SK-N-SH (cell line): ENCODE measurements around the gene TDRD9.

Source experiments
- CHD2 ChIP-seq: fragments of 150-350 bp; IDR thresholded peaks from 2 replicates; pipeline ENCODE4 v1.6.1; 2018; ENCODE audit warnings: low read length; ENCODE audit not compliant: partially characterized antibody
- CTCF ChIP-seq: fragments of 200-600 bp; sonication (generic); IDR thresholded peaks from 2 replicates; pipeline ENCODE4 v1.6.1; 2017; ENCODE audit warnings: antibody characterized with exemption, mild to moderate bottlenecking, moderate library complexity
- EP300 ChIP-seq, 2 experiments: IDR thresholded peaks; 2 replicates each; pipeline versions ENCODE4 v1.4.0 to v1.6.1; 2012; ENCODE audit warnings: borderline replicate concordance in 1 of 2, low read depth in 1 of 2, low read length in 1 of 2
- FOXJ3 ChIP-seq: sonication (generic); formaldehyde crosslinking; IDR thresholded peaks from 2 replicates; pipeline ENCODE4 v1.5.1; 2020; ENCODE audit warnings: mild to moderate bottlenecking, missing genetic modification reagents
- JUND ChIP-seq: IDR thresholded peaks from 2 replicates; pipeline ENCODE4 v1.4.0; 2012
- POLR2AphosphoS5 ChIP-seq: IDR thresholded peaks from 2 replicates; pipeline ENCODE4 v1.6.1; 2012; ENCODE audit warnings: low read depth, low read length
- SMC3 ChIP-seq: IDR thresholded peaks from 2 replicates; pipeline ENCODE4 v1.6.1; 2012; ENCODE audit warnings: low read depth, low read length, improper control_type of control experiment
- TAF1 ChIP-seq: IDR thresholded peaks from 2 replicates; pipeline ENCODE4 v1.6.1; 2012; ENCODE audit warnings: low read depth, mild to moderate bottlenecking, low read length, moderate library complexity, borderline replicate concordance
- TCF12 ChIP-seq: IDR thresholded peaks from 2 replicates; pipeline ENCODE4 v1.4.0; 2012
- YY1 ChIP-seq: IDR thresholded peaks from 2 replicates; pipeline ENCODE4 v1.4.0; 2012; ENCODE audit warnings: low read depth, mild to moderate bottlenecking
- ZBTB33 ChIP-seq: IDR thresholded peaks from 2 replicates; pipeline ENCODE4 v1.4.0; 2012; ENCODE audit warnings: low read depth, borderline replicate concordance
- TF ChIP-seq, protein P1 (sequence below): IDR thresholded peaks from 2 replicates; pipeline ENCODE4 v1.6.1; 2012; ENCODE audit warnings: mild to moderate bottlenecking, low read depth, low read length, moderate library complexity
- TF ChIP-seq, protein P2 (sequence below): IDR thresholded peaks from 2 replicates; pipeline ENCODE4 v1.4.0; 2012; ENCODE audit warnings: low read depth

- TF ChIP-seq EP300 (IDR thresholded peaks at IDR 0.05; ENCODE audit: borderline replicate concordance in 1 of 2, low read depth in 1 of 2, low read length in 1 of 2) (no peak), TCF12 (no peak), CTCF (no peak), ZBTB33 (no peak), POLR2AphosphoS5 (no peak), SMC3 (no peak), JUND (no peak), TAF1 (no peak), YY1 (no peak), CHD2 (no peak), FOXJ3 (CRISPR knock-in tag) (no peak)
- TF ChIP-seq, protein P1, sequence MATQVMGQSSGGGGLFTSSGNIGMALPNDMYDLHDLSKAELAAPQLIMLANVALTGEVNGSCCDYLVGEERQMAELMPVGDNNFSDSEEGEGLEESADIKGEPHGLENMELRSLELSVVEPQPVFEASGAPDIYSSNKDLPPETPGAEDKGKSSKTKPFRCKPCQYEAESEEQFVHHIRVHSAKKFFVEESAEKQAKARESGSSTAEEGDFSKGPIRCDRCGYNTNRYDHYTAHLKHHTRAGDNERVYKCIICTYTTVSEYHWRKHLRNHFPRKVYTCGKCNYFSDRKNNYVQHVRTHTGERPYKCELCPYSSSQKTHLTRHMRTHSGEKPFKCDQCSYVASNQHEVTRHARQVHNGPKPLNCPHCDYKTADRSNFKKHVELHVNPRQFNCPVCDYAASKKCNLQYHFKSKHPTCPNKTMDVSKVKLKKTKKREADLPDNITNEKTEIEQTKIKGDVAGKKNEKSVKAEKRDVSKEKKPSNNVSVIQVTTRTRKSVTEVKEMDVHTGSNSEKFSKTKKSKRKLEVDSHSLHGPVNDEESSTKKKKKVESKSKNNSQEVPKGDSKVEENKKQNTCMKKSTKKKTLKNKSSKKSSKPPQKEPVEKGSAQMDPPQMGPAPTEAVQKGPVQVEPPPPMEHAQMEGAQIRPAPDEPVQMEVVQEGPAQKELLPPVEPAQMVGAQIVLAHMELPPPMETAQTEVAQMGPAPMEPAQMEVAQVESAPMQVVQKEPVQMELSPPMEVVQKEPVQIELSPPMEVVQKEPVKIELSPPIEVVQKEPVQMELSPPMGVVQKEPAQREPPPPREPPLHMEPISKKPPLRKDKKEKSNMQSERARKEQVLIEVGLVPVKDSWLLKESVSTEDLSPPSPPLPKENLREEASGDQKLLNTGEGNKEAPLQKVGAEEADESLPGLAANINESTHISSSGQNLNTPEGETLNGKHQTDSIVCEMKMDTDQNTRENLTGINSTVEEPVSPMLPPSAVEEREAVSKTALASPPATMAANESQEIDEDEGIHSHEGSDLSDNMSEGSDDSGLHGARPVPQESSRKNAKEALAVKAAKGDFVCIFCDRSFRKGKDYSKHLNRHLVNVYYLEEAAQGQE: no peak
- TF ChIP-seq, protein P2, sequence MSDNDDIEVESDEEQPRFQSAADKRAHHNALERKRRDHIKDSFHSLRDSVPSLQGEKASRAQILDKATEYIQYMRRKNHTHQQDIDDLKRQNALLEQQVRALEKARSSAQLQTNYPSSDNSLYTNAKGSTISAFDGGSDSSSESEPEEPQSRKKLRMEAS: no peak
These were observed 153.1 kb downstream of the TDRD9 start for GRCh38 chr14:104081261-104081835.
